Mucosa of stomach (tissue), 1 donor: ENCODE data around the gene GJD3.
A peak's percentile ranks its signal among the peaks of the same experiment; 100 is the strongest.

Source experiments
- H3K27me3 ChIP-seq: one replicate; pipeline ENCODE4 v1.7.0; 2013; ENCODE audit warnings: mild to moderate bottlenecking, low read length; ENCODE audit not compliant: control insufficient read depth, insufficient read depth
- H3K36me3 ChIP-seq: one replicate; pipeline ENCODE4 v1.7.0; 2013; ENCODE audit warnings: low read length; ENCODE audit not compliant: control insufficient read depth, insufficient read depth
- H3K4me1 ChIP-seq: one replicate; pipeline ENCODE4 v1.7.0; 2013; ENCODE audit warnings: mild to moderate bottlenecking, low read length; ENCODE audit not compliant: control insufficient read depth, insufficient read depth
- H3K4me3 ChIP-seq: one replicate; pipeline ENCODE4 v1.7.0; 2013; ENCODE audit warnings: low read length
- H3K9ac ChIP-seq: one replicate; pipeline ENCODE4 v1.7.0; 2013; ENCODE audit warnings: mild to moderate bottlenecking, low read length, moderate library complexity
- H3K9me3 ChIP-seq: one replicate; pipeline ENCODE4 v1.7.0; 2013; ENCODE audit warnings: mild to moderate bottlenecking, low read length, moderate library complexity; ENCODE audit not compliant: control insufficient read depth
- donor health status: Pancreatic carcinoma.

Gene GJD3

DNA sequence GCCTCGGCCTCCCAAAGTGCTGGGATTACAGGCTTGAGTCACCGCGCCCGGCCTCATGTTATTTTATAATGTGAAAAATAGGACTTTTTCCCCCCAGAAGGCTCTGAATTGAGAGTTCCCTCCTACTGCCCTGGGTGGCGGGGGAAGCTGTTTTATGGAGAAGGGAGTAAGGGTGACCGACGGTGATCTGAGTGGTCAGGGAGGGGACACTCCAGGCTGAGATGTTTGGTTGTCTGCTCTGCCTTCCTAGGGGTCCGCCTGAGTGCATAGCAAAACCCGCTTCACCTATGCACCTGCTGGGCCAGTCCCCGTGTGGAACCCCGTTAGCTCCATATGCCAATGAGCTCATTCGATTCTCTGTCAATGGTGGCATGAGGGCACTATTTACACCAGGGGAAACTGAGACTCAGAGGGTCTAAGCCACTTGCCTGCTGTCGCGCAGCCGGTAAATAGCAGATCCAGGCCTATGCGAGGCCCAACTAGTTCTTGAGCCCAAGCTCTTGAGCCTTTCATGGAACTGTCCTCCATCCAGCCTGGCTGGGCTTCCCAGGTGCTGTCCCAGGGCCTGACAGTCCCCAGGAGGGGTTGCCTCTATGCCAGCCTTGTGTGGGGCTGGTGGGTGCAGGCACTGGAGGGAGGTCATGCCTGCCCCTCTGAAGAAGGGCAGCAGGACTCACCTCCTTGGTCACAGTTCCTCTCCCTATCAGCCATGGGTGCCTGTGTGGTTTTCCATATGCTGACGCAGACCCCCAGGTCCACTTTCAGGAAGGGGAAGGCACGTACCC, 1.7 kb upstream of the GJD3 start:
- no peaks in the 10 kb centered on the region for H3K9me3 ChIP-seq
- H3K36me3 ChIP-seq, result no peaks in the 10 kb centered on the region
- H3K27me3 ChIP-seq, result no peaks in the 10 kb centered on the region
- H3K4me1 ChIP-seq, result peaks cover 12% of the 10 kb centered on the region
- H3K9ac ChIP-seq, result no peak overlapping the region
- no peak overlapping the region for H3K4me3 ChIP-seq

DNA sequence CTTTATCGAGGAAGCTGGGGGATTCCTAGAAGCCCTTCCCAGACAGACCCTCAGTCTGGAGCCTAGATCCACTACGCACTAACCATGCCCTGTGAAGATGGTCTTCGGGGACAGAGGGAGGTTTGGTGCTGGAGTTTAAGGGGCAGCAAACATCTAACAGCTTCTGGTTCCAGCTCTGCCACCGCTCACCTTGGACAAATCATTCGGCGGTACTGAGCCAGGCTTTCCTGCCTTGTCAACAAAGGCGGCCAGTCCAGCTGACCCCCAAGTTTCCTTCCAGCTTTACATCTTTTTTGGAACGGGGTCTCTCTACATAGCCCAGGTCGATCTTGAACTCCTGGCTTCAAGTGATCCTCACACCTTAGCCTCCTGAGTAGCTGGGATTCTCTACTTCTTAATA, 369 bp upstream of the GJD3 start:
- Histone ChIP-seq H3K9ac (no peak overlapping the region), H3K4me3 (no peak overlapping the region), H3K36me3 (no peaks in the 10 kb centered on the region)

DNA sequence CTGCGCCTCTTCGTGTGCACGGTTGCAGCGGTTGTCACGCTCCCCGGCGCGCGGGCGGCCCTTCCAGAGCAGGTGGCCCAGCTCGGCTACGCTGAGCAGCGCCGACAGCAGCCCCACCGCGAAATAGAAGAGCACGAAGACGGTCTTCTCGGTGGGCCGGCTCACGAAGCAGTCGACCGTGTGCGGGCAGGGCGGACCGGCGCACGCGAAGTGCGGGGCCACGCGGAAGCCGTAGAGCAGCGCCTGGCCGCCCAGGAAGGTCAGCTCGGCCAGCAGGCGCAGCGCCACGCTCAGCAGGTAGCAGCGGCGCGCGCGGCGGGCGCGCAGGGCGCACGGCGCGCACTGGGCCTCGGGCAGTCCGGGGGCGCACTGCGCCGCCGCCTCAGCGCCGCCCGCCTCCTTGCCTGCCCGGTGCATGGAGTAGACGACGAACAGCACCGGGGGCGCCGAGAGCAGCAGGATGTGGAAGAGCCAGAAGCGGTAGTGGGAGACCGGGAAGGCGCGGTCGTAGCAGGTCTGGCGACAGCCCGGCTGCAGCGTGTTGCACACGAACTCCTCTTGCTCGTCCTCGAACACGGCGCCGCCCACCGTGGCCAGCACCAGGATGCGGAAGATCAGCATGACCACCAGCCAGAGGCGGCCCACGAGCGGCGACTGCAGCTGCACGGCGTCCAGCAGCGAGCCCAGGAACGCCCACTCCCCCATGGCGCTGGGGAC, 1.3 kb downstream of the GJD3 start:
- Histone ChIP-seq H3K4me3 (peak overlapping the region; percentile 41), H3K27me3 (no peaks in the 10 kb centered on the region), H3K36me3 (no peaks in the 10 kb centered on the region), H3K9ac (peak overlapping the region; percentile 50), H3K4me1 (peaks cover 17% of the 10 kb centered on the region), H3K9me3 (no peaks in the 10 kb centered on the region)

More for the DNA sequence above, 369 bp upstream of the GJD3 start:
- Histone ChIP-seq H3K9me3 (no peaks in the 10 kb centered on the region), H3K27me3 (no peaks in the 10 kb centered on the region), H3K4me1 (peaks cover 12% of the 10 kb centered on the region)

DNA sequence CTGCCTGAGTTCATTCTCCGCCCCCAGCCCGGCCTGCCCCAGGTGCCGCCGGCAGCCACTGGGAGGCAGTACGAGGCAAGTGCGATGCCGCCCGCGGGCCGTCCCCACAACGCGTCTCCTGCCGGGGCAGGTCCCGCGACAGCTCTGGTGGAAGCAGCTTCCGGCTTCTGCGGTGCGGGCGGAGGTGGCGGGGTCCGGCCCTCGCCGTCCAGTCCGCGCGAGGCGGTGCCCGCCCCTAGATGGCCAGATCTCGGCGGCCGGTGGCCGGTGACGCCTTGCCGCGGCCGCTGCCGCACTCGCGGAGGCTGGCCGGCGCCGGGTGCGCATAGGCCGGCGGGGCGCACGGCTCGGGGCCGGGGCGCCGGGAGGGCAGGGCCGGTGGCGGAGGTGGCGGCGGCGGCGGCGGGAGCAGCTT, 1.8 kb downstream of the GJD3 start:
- H3K4me1 ChIP-seq, result peaks cover 17% of the 10 kb centered on the region
- no peak overlapping the region for H3K4me3 ChIP-seq
- no peaks in the 10 kb centered on the region for H3K36me3 ChIP-seq
- H3K9ac ChIP-seq, result no peak overlapping the region
- no peaks in the 10 kb centered on the region for H3K27me3 ChIP-seq
- H3K9me3 ChIP-seq, result no peaks in the 10 kb centered on the region

DNA sequence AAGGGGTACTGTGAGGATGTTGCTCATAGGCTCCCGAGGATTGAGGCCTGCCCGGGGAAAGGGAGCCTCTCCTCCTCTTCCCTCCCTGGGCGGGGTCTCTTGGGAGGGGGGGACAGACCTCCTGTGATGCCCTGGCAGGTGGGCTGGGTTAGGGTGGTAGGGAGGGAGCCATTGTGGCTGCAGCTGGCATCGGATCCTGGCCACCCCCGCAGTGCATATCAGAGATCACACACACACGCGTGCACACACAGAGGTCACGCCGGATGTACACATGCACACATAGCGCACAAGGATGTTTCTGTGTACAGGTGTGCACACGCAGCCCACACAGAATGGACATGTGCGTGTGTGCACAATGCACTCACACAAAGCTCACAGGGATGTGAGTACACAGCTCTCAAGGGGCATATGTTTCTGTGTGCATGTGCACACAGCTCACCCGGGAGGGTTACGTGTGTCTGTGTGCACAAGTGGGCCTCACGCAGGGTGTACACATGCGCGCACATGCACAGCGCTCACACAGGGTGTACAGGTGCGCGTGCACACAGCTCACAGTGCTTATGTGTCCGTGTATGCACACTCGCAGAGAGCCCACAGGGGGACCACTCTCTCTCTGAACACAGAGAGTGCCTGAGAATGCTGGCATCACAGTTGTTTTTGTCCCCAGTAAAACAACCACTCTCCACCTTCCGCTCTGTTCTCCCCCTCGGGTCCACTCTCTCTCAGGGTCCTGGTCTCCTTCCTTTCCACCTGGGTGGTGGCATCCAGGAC, 2.4 kb downstream of the GJD3 start:
- Histone ChIP-seq H3K9ac (no peak overlapping the region), H3K4me1 (peaks cover 17% of the 10 kb centered on the region), H3K9me3 (no peaks in the 10 kb centered on the region), H3K36me3 (no peaks in the 10 kb centered on the region), H3K27me3 (no peaks in the 10 kb centered on the region), H3K4me3 (no peak overlapping the region)

DNA sequence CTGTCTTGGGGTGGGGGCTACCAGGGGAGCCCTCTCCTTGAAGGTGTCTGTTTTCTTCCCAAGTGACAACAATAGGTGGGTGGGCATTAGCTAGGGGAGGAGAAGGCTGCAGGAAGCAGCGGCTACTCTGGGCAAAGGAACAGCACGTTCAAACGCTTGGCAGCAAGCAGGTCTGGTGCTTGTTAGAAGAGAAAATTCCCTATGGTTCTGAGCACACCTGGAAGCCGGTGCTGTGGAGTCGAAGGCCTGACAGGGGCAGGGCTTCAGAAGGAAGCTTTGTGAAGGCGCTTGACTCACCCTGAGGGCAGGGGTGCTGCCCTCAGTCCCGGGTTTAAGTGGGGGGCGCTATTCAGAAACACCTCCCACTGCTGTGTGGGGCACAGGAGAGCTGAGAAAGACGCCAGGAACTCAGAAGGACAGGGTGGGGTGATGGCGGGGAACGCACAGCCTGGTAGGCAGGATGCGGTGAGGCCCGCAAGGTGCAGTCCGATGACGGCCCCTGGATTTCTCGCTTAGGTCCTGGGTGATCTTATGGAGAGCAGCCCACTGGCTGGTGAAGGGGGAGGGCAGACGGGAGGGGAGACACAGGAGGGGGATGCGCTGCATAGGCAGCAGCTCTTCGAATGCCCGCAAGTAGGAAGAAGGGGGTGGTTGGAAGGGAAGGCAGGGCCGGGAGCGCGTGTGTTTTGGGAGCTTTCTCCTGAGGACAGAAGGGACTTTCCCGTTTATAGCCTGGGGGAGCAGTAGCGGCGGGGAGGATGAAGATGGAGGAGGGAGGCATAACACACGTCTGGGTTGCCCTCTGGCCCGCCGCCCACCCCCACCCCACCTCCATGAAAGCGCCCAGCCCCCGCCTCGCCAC, 3.2 kb downstream of the GJD3 start:
- no peak overlapping the region for H3K9ac ChIP-seq
- H3K9me3 ChIP-seq, result no peaks in the 10 kb centered on the region
- H3K36me3 ChIP-seq, result no peaks in the 10 kb centered on the region
- peaks cover 17% of the 10 kb centered on the region for H3K4me1 ChIP-seq
- no peaks in the 10 kb centered on the region for H3K27me3 ChIP-seq
- no peak overlapping the region for H3K4me3 ChIP-seq

DNA sequence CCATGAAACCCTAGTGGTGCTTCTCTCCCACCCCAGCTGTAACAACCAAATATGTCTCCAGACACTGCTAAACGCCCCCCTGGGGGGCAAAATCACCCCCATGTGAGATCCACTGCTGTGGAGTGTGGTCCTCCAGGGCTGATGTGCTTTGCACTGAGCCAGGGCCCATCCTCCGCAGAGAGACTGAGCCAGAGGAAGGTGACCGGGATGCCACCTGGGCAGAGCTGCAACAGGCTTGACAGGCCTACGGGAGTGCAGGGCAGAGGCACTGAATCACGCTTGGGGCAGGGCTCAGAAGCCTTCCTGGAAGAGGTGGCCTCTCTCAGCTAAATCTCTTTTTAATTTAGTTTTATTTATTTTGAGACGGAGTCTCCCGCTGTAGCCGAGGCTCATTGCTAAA, 4.4 kb downstream of the GJD3 start:
- H3K4me1 ChIP-seq, result peaks cover 17% of the 10 kb centered on the region
- no peak overlapping the region for H3K4me3 ChIP-seq
- peaks cover 6% of the 10 kb centered on the region for H3K36me3 ChIP-seq
- no peak overlapping the region for H3K9ac ChIP-seq
- H3K9me3 ChIP-seq, result no peaks in the 10 kb centered on the region
- no peaks in the 10 kb centered on the region for H3K27me3 ChIP-seq

DNA sequence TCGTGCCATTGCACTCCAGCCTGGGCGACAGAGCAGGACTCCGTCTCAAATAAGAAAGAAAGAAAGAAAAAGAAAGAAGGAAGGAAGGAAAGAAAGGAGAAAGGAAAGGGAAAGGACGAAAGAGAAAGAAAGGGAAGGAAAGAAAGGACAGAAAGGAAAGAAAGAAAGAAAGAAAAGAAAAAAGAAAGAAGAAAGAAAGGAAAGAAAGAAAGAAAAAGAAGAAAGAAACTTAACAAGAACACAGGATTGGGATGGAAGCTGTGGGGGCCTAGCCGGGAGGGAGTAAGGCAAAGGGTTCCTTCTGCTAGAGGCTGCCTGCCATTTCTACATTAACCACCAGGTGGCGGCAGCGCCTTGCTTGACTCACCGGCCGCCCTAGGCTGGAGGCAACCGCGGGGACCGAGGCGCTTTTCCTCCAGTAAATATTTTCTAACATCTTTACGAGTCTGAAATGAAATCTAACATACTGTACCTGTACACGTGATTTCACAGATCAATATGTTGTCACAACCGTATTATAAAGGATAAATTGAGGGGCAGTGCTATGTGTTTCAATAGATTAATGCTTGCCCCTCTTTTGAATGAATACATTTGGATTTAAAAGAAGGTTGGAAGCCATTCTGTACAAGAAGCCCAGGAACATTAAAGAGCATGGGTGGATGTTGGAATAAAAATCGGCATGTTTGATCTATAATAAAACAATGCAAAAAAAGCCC, 6.1 kb downstream of the GJD3 start:
- Histone ChIP-seq H3K4me1 (peaks cover 10% of the 10 kb centered on the region), H3K4me3 (no peak overlapping the region), H3K27me3 (no peaks in the 10 kb centered on the region), H3K9me3 (no peaks in the 10 kb centered on the region), H3K36me3 (peaks cover 6% of the 10 kb centered on the region), H3K9ac (no peak overlapping the region)

DNA sequence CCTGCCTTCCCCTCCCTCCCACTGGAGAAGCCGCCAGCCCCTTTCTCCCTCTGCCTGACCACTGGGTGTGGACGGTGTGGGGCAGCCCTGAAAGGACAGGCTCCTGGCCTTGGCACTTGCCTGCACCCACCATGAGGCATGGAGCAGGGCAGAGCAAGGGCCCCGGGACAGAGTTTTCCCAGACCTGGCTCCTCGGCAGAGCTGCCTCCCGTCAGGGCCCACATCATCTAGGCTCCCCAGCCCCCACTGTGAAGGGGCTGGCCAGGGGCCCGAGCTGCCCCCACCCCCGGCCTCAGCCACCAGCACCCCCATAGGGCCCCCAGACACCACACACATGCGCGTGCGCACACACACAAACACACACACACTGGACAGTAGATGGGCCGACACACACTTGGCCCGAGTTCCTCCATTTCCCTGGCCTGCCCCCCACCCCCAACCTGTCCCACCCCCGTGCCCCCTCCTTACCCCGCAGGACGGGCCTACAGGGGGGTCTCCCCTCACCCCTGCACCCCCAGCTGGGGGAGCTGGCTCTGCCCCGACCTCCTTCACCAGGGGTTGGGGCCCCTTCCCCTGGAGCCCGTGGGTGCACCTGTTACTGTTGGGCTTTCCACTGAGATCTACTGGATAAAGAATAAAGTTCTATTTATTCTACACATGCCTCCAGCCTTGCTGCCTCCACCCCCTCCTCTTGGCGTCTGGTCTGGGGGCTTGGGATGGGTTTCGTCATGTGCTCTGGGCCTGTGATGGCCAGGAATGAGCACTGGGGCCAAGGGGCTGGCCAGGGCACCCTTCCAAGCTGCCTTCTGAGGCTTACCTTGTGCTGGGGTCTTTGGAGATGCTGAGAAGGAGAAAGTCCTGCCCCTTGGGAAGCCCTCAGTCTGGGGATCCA, 7.3 kb downstream of the GJD3 start:
- Histone ChIP-seq H3K4me3 (no peak overlapping the region), H3K36me3 (peaks cover 9% of the 10 kb centered on the region), H3K9me3 (no peaks in the 10 kb centered on the region), H3K9ac (no peak overlapping the region), H3K27me3 (no peaks in the 10 kb centered on the region), H3K4me1 (peaks cover 11% of the 10 kb centered on the region)

DNA sequence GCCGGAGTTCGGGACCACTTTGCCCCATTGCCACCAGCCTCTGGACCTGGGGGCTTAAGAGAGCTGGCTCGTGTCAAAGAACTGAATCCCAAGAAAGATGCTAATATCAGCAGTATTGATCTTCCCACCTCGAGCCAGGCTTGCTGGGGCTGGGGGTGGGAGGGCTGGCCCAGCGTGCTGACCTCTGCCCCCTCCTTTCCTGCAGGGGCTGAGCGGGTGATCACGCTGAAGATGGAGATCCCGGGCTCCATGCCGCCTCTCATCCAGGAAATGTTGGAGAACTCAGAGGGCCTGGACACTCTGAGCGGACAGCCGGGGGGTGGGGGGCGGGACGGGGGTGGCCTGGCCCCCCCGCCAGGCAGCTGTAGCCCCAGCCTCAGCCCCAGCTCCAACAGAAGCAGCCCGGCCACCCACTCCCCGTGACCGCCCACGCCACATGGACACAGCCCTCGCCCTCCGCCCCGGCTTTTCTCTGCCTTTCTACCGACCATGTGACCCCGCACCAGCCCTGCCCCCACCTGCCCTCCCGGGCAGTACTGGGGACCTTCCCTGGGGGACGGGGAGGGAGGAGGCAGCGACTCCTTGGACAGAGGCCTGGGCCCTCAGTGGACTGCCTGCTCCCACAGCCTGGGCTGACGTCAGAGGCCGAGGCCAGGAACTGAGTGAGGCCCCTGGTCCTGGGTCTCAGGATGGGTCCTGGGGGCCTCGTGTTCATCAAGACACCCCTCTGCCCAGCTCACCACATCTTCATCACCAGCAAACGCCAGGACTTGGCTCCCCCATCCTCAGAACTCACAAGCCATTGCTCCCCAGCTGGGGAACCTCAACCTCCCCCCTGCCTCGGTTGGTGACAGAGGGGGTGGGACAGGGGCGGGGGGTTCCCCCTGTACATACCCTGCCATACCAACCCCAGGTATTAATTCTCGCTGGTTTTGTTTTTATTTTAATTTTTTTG, 8.5 kb downstream of the GJD3 start:
- H3K9me3 ChIP-seq, result no peaks in the 10 kb centered on the region
- H3K36me3 ChIP-seq, result peaks cover 14% of the 10 kb centered on the region
- peaks cover 20% of the 10 kb centered on the region for H3K4me1 ChIP-seq
- no peak overlapping the region for H3K9ac ChIP-seq
- H3K27me3 ChIP-seq, result no peaks in the 10 kb centered on the region
- no peak overlapping the region for H3K4me3 ChIP-seq
